ENCODE results near the gene HK3. TPM values are rescaled to one million over a fixed set of nuclear protein-coding genes. Genes with fewer than 3 reads are reported as not detected.
A peak's percentile ranks its signal among the peaks of the same experiment; 100 is the strongest.

HK3 gene
- total and polyA plus RNA-seq, 9 of the 15 experiments (the other 6 are each of a cell fraction or from before 2014, with no cell fraction given) = 0.16 TPM; not detected in 8

GRCh38 chr5:176879663-176880361, 19.3 kb downstream of the HK3 start:
- Histone ChIP-seq H3K9me1 (ENCODE audit: control insufficient read depth, insufficient read depth, low read length) (peaks cover 15% of the 10 kb centered on the region), H2AFZ (ENCODE audit: low read depth, low read length) (no peak overlapping the region), H3K9ac (ENCODE audit: insufficient read depth in 1 of 2, low read depth in 2 of 2, low read length in 2 of 2) (peak overlapping the region in 1 of 2 experiments; percentile 35; a peak in 2 of 4 replicates), H3K4me3 (no peak overlapping the region), H3K27me3 (ENCODE audit: control insufficient read depth in 2 of 2, insufficient read depth in 2 of 2, low read length in 2 of 2) (peaks cover 82 to 98% of the 10 kb centered on the region in 2 experiments), H3K27ac (ENCODE audit: extremely low read depth, low read depth, low read length) (no peak overlapping the region), H3K79me2 (ENCODE audit: control insufficient read depth, insufficient read depth, low read length) (no peaks in the 10 kb centered on the region), H4K20me1 (replicated peaks; ENCODE audit: control insufficient read depth, insufficient read depth, low read length) (peaks cover 34% of the 10 kb centered on the region), H3K36me3 (ENCODE audit: control insufficient read depth, insufficient read depth, low read length) (no peaks in the 10 kb centered on the region), H3K4me1 (replicated peaks in 1 of 2; ENCODE audit: control insufficient read depth in 2 of 2, insufficient read depth in 2 of 2, low read length in 2 of 2) (peaks cover 0 to 47% of the 10 kb centered on the region in 2 experiments; a peak in 2 of 5 replicates), H3K9me3 (replicated peaks; ENCODE audit: control insufficient read depth, insufficient read depth, low read depth, low read length) (no peaks in the 10 kb centered on the region), H3K4me2 (ENCODE audit: insufficient read depth, low read length) (no peak overlapping the region)
- BruUV-seq (replicated peaks) = no TSS peak
- 4% methylated on average over 22 of the region's 23 CpGs for WGBS (ENCODE audit: insufficient coverage, low coverage, missing lambda C conversion rate)
- no peak for FAIRE-seq
- in situ Hi-C loops (cut with MboI) (no loop called here), intact Hi-C loops (cut with micrococcal nuclease) (no loop called here)
- no peak for DNase-seq (ENCODE audit: extremely low read depth in 1 of 4, low spot score in 3 of 4)
- ChIA-PET CTCF (ENCODE audit: low intra/inter-chr PET ratio) (no interaction called here), POLR2A (no interaction called here)
- TF ChIP-seq PHB (CRISPR knock-in tag; IDR thresholded peaks at IDR 0.05) (no peak), FOSL1 (tag; conservative IDR thresholded peaks at IDR 0.05) (no peak), TFAP4 (CRISPR knock-in tag; IDR thresholded peaks at IDR 0.05; ENCODE audit: borderline replicate concordance) (peak; percentile 65), RBM17 (IDR thresholded peaks at IDR 0.05; ENCODE audit: borderline replicate concordance, low read depth, low read length) (no peak), YY1 (IDR thresholded peaks at IDR 0.05; ENCODE audit: borderline replicate concordance in 1 of 3, control insufficient read depth in 1 of 3, extremely low read depth in 1 of 3, insufficient read depth in 3 of 3, insufficient read length in 1 of 3, insufficient replicate concordance in 2 of 3, low read depth in 1 of 3, low read length in 2 of 3) (no peak), MTA2 (IDR thresholded peaks at IDR 0.05; ENCODE audit: low read depth) (no peak), KAT8 (IDR thresholded peaks at IDR 0.05; ENCODE audit: low read depth) (no peak), REST (IDR thresholded peaks at IDR 0.05; ENCODE audit: borderline replicate concordance) (peak; percentile 53), REST (CRISPR knock-in tag; IDR thresholded peaks at IDR 0.05; ENCODE audit: low read depth) (no peak)
- peak; percentile 50 for ATAC-seq

Measured in K562 (cell line).